HCT116 (cell line): ENCODE data around the gene RFXANK. TPM values are rescaled to one million over a fixed set of nuclear protein-coding genes. Genes with fewer than 3 reads are reported as not detected.

ENCODE experiments used
- ATAC-seq: fragments of 200-7000 bp; cut with Tn5 transposase; 2 replicates; pipeline ENCODE4 v1.9.1; 2020; ENCODE audit warnings: mild to moderate bottlenecking, moderate library complexity
- BruUV-seq: library from RNA; stranded (reverse); fragments of 400-500 nt; replicated peaks from 2 replicates; lab custom pipeline; 2021; lab: Mats Ljungman, UMichigan
- CTCF ChIA-PET: fragments of 300-600 bp; sonication (Branson Sonifier 250); formaldehyde crosslinking; loops from one replicate; lab custom pipeline; 2021; ENCODE audit warnings: antibody characterized with exemption; lab: Charles Lee
- POLR2A ChIA-PET: fragments of 300-600, 350-600 bp; sonication (Branson Sonifier 250); formaldehyde crosslinking; loops from one replicate; lab custom pipeline; 2021; ENCODE audit warnings: antibody characterized with exemption; lab: Charles Lee
- RAD21 ChIA-PET, 2 experiments: fragments of 300-600 bp; sonication (Branson Sonifier 250); formaldehyde crosslinking; loops; one replicate each; lab custom pipeline; 2023; ENCODE audit warnings: low total read pairs in 2 of 2; ENCODE audit not compliant: uncharacterized antibody in 2 of 2, unreplicated experiment in 2 of 2, low non-redundant PET in 1 of 2; lab: Charles Lee
- DNase-seq: peaks from one replicate; pipeline ENCODE4 v3.0.0-alpha.2; 2010; ENCODE audit warnings: low read depth, low spot score
- H2AFZ ChIP-seq: fragments of 200-600 bp; shearing (Covaris generic), sonication (generic); 2 replicates; pipeline ENCODE4 v1.6.1; 2017; ENCODE audit warnings: low read depth, mixed run types, mixed read lengths, antibody characterized with exemption, low read length; ENCODE audit not compliant: poor library complexity, severe bottlenecking
- H3K27ac ChIP-seq: 2 replicates; pipeline ENCODE4 v1.5.1; 2012; ENCODE audit warnings: low read depth, low read length
- H3K27me3 ChIP-seq: fragments of 200-600 bp; sonication (generic); 2 replicates; pipeline ENCODE4 v1.6.1; 2016; ENCODE audit warnings: mixed run types, low read length, mixed read lengths; ENCODE audit not compliant: insufficient read depth
- H3K36me3 ChIP-seq, 2 experiments: fragments of 200-500 bp in 1 of 2; fragments of 200-600 bp in 1 of 2; sonication (Bioruptor generic) in 1 of 2; sonication (generic) in 1 of 2; 2 replicates each; pipeline versions ENCODE4 v1.5.1 to v1.6.1; 2014 to 2016; ENCODE audit warnings: low read length in 2 of 2, inconsistent platforms in 1 of 2, mixed read lengths in 1 of 2, mixed run types in 1 of 2; ENCODE audit not compliant: insufficient read depth in 2 of 2, control insufficient read depth in 1 of 2
- H3K4me1 ChIP-seq, 2 experiments: fragments of 200-600 bp in 1 of 2; sonication (generic) in 1 of 2; 2 replicates each; pipeline versions ENCODE4 v1.5.1 to v1.6.1; 2012 to 2017; ENCODE audit warnings: low read length in 2 of 2, inconsistent platforms in 1 of 2, mild to moderate bottlenecking in 1 of 2, mixed read lengths in 1 of 2, mixed run types in 1 of 2, moderate library complexity in 1 of 2; ENCODE audit not compliant: insufficient read depth in 2 of 2, control insufficient read depth in 1 of 2
- H3K4me2 ChIP-seq: fragments of 200-600 bp; sonication (generic); 2 replicates; pipeline ENCODE4 v1.6.1; 2017; ENCODE audit warnings: mixed run types, low read length, mixed read lengths
- H3K4me3 ChIP-seq, 2 experiments: fragments of 200-600 bp in 1 of 2; sonication (generic) in 1 of 2; replicated peaks in 1 of 2; 2 replicates each; pipeline ENCODE4 v1.5.1; 2011 to 2016; ENCODE audit warnings: low read length in 2 of 2, control low read depth in 1 of 2, low read depth in 1 of 2, mild to moderate bottlenecking in 1 of 2, mixed read lengths in 1 of 2, mixed run types in 1 of 2
- H3K79me2 ChIP-seq: fragments of 200-600 bp; sonication (generic); 2 replicates; pipeline ENCODE4 v1.6.1; 2017; ENCODE audit warnings: mild to moderate bottlenecking, mixed run types, low read length, moderate library complexity, mixed read lengths; ENCODE audit not compliant: insufficient read depth
- H3K9ac ChIP-seq: fragments of 200-600 bp; sonication (generic); 2 replicates; pipeline ENCODE4 v1.6.1; 2016; ENCODE audit warnings: low read length, mixed read lengths
- H3K9me2 ChIP-seq: fragments of 200-600 bp; sonication (generic), shearing (Covaris generic); 2 replicates; pipeline ENCODE4 v1.6.1; 2017; ENCODE audit warnings: mixed run types, mild to moderate bottlenecking, moderate library complexity; ENCODE audit not compliant: insufficient read depth
- H3K9me3 ChIP-seq, 2 experiments: fragments of 200-500 bp in 1 of 2; fragments of 200-600 bp in 1 of 2; sonication (Bioruptor generic) in 1 of 2; sonication (generic) in 1 of 2; 2 replicates each; pipeline ENCODE4 v1.6.1; 2014 to 2017; ENCODE audit warnings: low read length in 2 of 2, mixed read lengths in 2 of 2, inconsistent platforms in 1 of 2, low read depth in 1 of 2, mild to moderate bottlenecking in 1 of 2, mixed run types in 1 of 2, moderate library complexity in 1 of 2; ENCODE audit not compliant: control insufficient read depth in 1 of 2, insufficient read depth in 1 of 2
- H4K20me1 ChIP-seq: fragments of 200-600 bp; sonication (generic), shearing (Covaris generic); 2 replicates; pipeline ENCODE4 v1.6.1; 2017; ENCODE audit warnings: mixed run types, mild to moderate bottlenecking, moderate library complexity; ENCODE audit not compliant: insufficient read depth
- CBX3 ChIP-seq: IDR thresholded peaks from 2 replicates; pipeline ENCODE4 v1.6.1; 2012; ENCODE audit warnings: low read depth
- EZH2 ChIP-seq: fragments of 200-600 bp; sonication (generic); IDR thresholded peaks from 2 replicates; pipeline ENCODE4 v1.6.1; 2017; ENCODE audit warnings: antibody characterized with exemption, mixed run types
- EZH2phosphoT487 ChIP-seq: fragments of 200-600 bp; IDR thresholded peaks from 2 replicates; pipeline ENCODE4 v1.6.1; 2018; ENCODE audit warnings: antibody characterized with exemption, borderline replicate concordance
- FOSL1 ChIP-seq: IDR thresholded peaks from 2 replicates; pipeline ENCODE4 v1.6.1; 2012; ENCODE audit warnings: low read depth
- JUND ChIP-seq: IDR thresholded peaks from 2 replicates; pipeline ENCODE4 v1.6.1; 2012
- POLR2A ChIP-seq: IDR thresholded peaks from 2 replicates; pipeline ENCODE4 v1.7.0; 2011; ENCODE audit warnings: borderline replicate concordance; ENCODE audit not compliant: insufficient read depth, insufficient read length; ENCODE audit errors: extremely low read depth
- POLR2AphosphoS5 ChIP-seq: IDR thresholded peaks from 2 replicates; pipeline ENCODE4 v1.6.1; 2011; ENCODE audit warnings: mild to moderate bottlenecking, low read depth, low read length, moderate library complexity
- RAD21 ChIP-seq: IDR thresholded peaks from 2 replicates; pipeline ENCODE4 v1.6.1; 2012; ENCODE audit warnings: low read depth, mild to moderate bottlenecking
- SIN3A ChIP-seq: IDR thresholded peaks from 2 replicates; pipeline ENCODE4 v1.6.1; 2012; ENCODE audit warnings: low read depth
- SRF ChIP-seq: IDR thresholded peaks from 2 replicates; pipeline ENCODE4 v1.6.1; 2012; ENCODE audit warnings: low read depth
- TCF7L2 ChIP-seq: IDR thresholded peaks from 2 replicates; pipeline ENCODE4 v1.7.0; 2011; ENCODE audit warnings: borderline replicate concordance, inconsistent platforms; ENCODE audit not compliant: insufficient read depth, insufficient read length; ENCODE audit errors: extremely low read depth
- YY1 ChIP-seq: IDR thresholded peaks from 2 replicates; pipeline ENCODE4 v1.6.1; 2011; ENCODE audit warnings: low read length, low read depth, moderate library complexity, mild to moderate bottlenecking; ENCODE audit not compliant: insufficient replicate concordance; ENCODE audit errors: extremely low read depth
- ZNF274 ChIP-seq: fragments of 200-500 bp; sonication (Bioruptor generic); IDR thresholded peaks from 2 replicates; pipeline ENCODE4 v1.6.1; 2014; ENCODE audit warnings: mild to moderate bottlenecking, low read depth, low read length, inconsistent platforms
- intact Hi-C: fragments of 100-400 bp; cut with micrococcal nuclease; formaldehyde crosslinking; loops from 2 replicates; pipeline ENCODE4 v1.10.0; 2022
- total RNA-seq: library from RNA; stranded (reverse); gene quantifications from one replicate; pipeline ENCODE4 v1.2.1, GENCODE V29; 2021; ENCODE audit not compliant: unreplicated experiment
- TF ChIP-seq, protein P1 (sequence below): IDR thresholded peaks from 2 replicates; pipeline ENCODE4 v1.6.1; 2012
- TF ChIP-seq, protein P2 (sequence below): IDR thresholded peaks from 2 replicates; pipeline ENCODE4 v1.6.1; 2012; ENCODE audit warnings: low read depth
- TF ChIP-seq, protein P3 (sequence below): IDR thresholded peaks from 2 replicates; pipeline ENCODE4 v1.6.1; 2011; ENCODE audit warnings: mild to moderate bottlenecking, low read length, moderate library complexity; ENCODE audit not compliant: insufficient replicate concordance; ENCODE audit errors: extremely low read depth

Gene RFXANK
- total RNA-seq, 1 experiment from 2014 or later, result 78.9 TPM

DNA sequence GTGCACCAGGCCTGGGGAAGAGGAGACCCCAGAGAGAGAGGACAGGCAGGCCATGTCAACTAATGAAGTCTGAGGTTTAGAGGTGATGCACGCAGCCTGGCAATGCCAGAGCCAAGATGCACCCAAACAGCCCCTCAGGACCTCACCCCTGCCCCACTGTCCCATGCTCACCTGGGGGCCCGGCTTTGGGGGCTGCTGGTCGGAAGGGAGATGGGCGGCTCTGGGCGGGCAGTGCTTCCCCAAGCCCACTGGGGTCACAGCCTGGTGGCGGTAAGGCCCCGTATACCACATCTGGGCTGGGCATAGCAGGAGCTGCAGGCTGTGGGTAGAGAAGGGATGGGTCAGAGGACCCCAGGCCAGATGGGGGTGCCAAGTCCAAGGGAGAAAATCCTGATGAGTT lies 45.2 kb upstream of the RFXANK start:
- POLR2A ChIA-PET, result no interaction called here
- no peak overlapping the region for H3K4me2 ChIP-seq
- no peak overlapping the region for H3K27ac ChIP-seq
- H3K9me2 ChIP-seq, result no peaks in the 10 kb centered on the region
- RAD21 ChIA-PET, result interaction anchor here in 1 of 2 experiments (0.6 to 1.4 kb wide), 2 partner anchors 28 to 296 kb away, joined by 3 read pairs; no protein-coding TSS in a partner anchor
- no peaks in the 10 kb centered on the region; a peak in 2 of 4 replicates for H3K36me3 ChIP-seq
- no peak overlapping the region for H3K4me3 ChIP-seq
- intact Hi-C loops, result loop anchor here (1.0 to 5.0 kb wide), 3 partner anchors 28 to 345 kb away; no protein-coding TSS in a partner anchor
- TF ChIP-seq FOSL1 (no peak), ZNF274 (no peak), POLR2A (no peak), EZH2 (no peak), TCF7L2 (no peak), RAD21 (no peak), CBX3 (no peak), SIN3A (no peak), EZH2phosphoT487 (no peak), POLR2AphosphoS5 (no peak), YY1 (no peak), SRF (no peak), JUND (no peak)
- TF ChIP-seq, protein P1, sequence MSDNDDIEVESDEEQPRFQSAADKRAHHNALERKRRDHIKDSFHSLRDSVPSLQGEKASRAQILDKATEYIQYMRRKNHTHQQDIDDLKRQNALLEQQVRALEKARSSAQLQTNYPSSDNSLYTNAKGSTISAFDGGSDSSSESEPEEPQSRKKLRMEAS, result no peak
- TF ChIP-seq, protein P2, sequence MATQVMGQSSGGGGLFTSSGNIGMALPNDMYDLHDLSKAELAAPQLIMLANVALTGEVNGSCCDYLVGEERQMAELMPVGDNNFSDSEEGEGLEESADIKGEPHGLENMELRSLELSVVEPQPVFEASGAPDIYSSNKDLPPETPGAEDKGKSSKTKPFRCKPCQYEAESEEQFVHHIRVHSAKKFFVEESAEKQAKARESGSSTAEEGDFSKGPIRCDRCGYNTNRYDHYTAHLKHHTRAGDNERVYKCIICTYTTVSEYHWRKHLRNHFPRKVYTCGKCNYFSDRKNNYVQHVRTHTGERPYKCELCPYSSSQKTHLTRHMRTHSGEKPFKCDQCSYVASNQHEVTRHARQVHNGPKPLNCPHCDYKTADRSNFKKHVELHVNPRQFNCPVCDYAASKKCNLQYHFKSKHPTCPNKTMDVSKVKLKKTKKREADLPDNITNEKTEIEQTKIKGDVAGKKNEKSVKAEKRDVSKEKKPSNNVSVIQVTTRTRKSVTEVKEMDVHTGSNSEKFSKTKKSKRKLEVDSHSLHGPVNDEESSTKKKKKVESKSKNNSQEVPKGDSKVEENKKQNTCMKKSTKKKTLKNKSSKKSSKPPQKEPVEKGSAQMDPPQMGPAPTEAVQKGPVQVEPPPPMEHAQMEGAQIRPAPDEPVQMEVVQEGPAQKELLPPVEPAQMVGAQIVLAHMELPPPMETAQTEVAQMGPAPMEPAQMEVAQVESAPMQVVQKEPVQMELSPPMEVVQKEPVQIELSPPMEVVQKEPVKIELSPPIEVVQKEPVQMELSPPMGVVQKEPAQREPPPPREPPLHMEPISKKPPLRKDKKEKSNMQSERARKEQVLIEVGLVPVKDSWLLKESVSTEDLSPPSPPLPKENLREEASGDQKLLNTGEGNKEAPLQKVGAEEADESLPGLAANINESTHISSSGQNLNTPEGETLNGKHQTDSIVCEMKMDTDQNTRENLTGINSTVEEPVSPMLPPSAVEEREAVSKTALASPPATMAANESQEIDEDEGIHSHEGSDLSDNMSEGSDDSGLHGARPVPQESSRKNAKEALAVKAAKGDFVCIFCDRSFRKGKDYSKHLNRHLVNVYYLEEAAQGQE, result no peak
- TF ChIP-seq, protein P3, sequence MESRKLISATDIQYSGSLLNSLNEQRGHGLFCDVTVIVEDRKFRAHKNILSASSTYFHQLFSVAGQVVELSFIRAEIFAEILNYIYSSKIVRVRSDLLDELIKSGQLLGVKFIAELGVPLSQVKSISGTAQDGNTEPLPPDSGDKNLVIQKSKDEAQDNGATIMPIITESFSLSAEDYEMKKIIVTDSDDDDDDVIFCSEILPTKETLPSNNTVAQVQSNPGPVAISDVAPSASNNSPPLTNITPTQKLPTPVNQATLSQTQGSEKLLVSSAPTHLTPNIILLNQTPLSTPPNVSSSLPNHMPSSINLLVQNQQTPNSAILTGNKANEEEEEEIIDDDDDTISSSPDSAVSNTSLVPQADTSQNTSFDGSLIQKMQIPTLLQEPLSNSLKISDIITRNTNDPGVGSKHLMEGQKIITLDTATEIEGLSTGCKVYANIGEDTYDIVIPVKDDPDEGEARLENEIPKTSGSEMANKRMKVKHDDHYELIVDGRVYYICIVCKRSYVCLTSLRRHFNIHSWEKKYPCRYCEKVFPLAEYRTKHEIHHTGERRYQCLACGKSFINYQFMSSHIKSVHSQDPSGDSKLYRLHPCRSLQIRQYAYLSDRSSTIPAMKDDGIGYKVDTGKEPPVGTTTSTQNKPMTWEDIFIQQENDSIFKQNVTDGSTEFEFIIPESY, result no peak
- H3K79me2 ChIP-seq, result no peaks in the 10 kb centered on the region
- no peak overlapping the region for H2AFZ ChIP-seq
- BruUV-seq, result no TSS peak
- no peaks in the 10 kb centered on the region for H3K9me3 ChIP-seq
- ATAC-seq, result no peak
- DNase-seq, result no peak
- CTCF ChIA-PET, result interaction anchor here (1.2 to 3.3 kb wide), 2 partner anchors 11 to 196 kb away, joined by 3 to 15 read pairs; no protein-coding TSS in a partner anchor
- no peaks in the 10 kb centered on the region for H3K27me3 ChIP-seq
- no peak overlapping the region for H3K9ac ChIP-seq
- H3K4me1 ChIP-seq, result no peaks in the 10 kb centered on the region
- H4K20me1 ChIP-seq, result no peaks in the 10 kb centered on the region
